Activated effector memory CD4-positive, alpha-beta T cell treated with Interleukin-2 at 50 U/mL for 16 hours (primary cell): ENCODE results near the gene TFF1.

Source experiments
- DNase-seq: peaks from one replicate; pipeline ENCODE4 v3.0.0-alpha.2; 2020

The TFF1 gene

GRCh38 chr21:42397746-42398394, 31.5 kb upstream of the TFF1 start:
- DNase-seq: no peak

- no peak for DNase-seq
These were observed 30.7 kb upstream of the TFF1 start for GRCh38 chr21:42396799-42397745.

- DNase-seq: no peak
These were observed 29.7 kb upstream of the TFF1 start, which contains the start of gene TMPRSS3 for GRCh38 chr21:42395905-42396651. Gene TMPRSS3 (minus strand): TSS chr21:42396052. CDS start chr21:42395417, 635 bp downstream.

- no peak for DNase-seq
These were observed 29.0 kb upstream of the TFF1 start for GRCh38 chr21:42395302-42395701.

- DNase-seq: no peak
These were observed 27.2 kb upstream of the TFF1 start for GRCh38 chr21:42393443-42393950.

- no peak for DNase-seq
These were observed 26.6 kb upstream of the TFF1 start for GRCh38 chr21:42392731-42393442.

GRCh38 chr21:42391297-42391696, 25.0 kb upstream of the TFF1 start:
- no peak for DNase-seq

- DNase-seq: no peak
These were observed 24.4 kb upstream of the TFF1 start for GRCh38 chr21:42390696-42391095.

GRCh38 chr21:42390193-42390592, 23.9 kb upstream of the TFF1 start:
- DNase-seq: no peak

- no peak for DNase-seq
These were observed 23.1 kb upstream of the TFF1 start for GRCh38 chr21:42389449-42389835.

- no peak for DNase-seq
These were observed 22.6 kb upstream of the TFF1 start for GRCh38 chr21:42388740-42389448.

- no peak for DNase-seq
These were observed 21.6 kb upstream of the TFF1 start for GRCh38 chr21:42387843-42388340.

GRCh38 chr21:42387164-42387563, 20.8 kb upstream of the TFF1 start:
- no peak for DNase-seq

- DNase-seq: no peak
These were observed 19.8 kb upstream of the TFF1 start for GRCh38 chr21:42386034-42386591.

- no peak for DNase-seq
These were observed 19.3 kb upstream of the TFF1 start for GRCh38 chr21:42385619-42386018.

- no peak for DNase-seq
These were observed 18.7 kb upstream of the TFF1 start for GRCh38 chr21:42384989-42385388.

GRCh38 chr21:42384156-42384945, 18.0 kb upstream of the TFF1 start:
- DNase-seq: no peak

- DNase-seq: no peak
These were observed 17.0 kb upstream of the TFF1 start for GRCh38 chr21:42383331-42383730.

GRCh38 chr21:42382915-42383314, 16.6 kb upstream of the TFF1 start:
- DNase-seq: no peak

- no peak for DNase-seq
These were observed 15.1 kb upstream of the TFF1 start for GRCh38 chr21:42381347-42381984.
